Measurements from ENCODE around the gene KCNH4.

DNA sequence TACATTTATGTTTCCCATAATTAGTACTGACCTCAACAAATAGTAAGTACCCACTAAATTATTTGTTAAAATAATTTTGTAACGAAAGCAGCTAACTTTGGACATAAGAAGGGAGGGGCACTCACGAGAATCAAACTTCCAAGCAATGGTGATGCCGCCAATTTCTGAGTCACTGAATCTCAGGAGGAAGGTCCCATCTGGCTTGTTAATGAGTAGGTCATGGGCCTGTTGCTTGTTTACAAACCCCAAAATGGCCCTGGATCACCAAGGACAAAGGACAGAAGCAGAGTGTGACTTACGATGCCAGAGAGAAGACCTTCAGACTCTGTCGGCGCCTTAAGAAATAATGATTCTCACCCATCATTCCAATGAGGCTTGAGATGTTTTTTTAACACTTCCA, 29.1 kb upstream of the KCNH4 start:
- TF ChIP-seq, protein P1, sequence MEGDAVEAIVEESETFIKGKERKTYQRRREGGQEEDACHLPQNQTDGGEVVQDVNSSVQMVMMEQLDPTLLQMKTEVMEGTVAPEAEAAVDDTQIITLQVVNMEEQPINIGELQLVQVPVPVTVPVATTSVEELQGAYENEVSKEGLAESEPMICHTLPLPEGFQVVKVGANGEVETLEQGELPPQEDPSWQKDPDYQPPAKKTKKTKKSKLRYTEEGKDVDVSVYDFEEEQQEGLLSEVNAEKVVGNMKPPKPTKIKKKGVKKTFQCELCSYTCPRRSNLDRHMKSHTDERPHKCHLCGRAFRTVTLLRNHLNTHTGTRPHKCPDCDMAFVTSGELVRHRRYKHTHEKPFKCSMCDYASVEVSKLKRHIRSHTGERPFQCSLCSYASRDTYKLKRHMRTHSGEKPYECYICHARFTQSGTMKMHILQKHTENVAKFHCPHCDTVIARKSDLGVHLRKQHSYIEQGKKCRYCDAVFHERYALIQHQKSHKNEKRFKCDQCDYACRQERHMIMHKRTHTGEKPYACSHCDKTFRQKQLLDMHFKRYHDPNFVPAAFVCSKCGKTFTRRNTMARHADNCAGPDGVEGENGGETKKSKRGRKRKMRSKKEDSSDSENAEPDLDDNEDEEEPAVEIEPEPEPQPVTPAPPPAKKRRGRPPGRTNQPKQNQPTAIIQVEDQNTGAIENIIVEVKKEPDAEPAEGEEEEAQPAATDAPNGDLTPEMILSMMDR (IDR thresholded peaks at IDR 0.05) = no peak
- TF ChIP-seq POLR2A (IDR thresholded peaks at IDR 0.05) = no peak
- TF ChIP-seq POLR2AphosphoS5 (IDR thresholded peaks at IDR 0.05) = no peak
